Esophagus squamous epithelium (tissue), 5 donors: ENCODE results near the gene ZZZ3. TPM values are rescaled to one million over a fixed set of nuclear protein-coding genes. Genes with fewer than 3 reads are reported as not detected.
"Not testable (repeated sequence)": the region's sequence is repeated elsewhere in the genome, so short reads cannot be mapped to it uniquely, and the experiment has no call there.

Experiments
- DNase-seq: peaks from one replicate; lab custom pipeline; 2025; lab: John Stamatoyannopoulos, UW
- H3K27ac ChIP-seq, 4 donors: fragments of 200-600 bp; sonication (generic); one replicate each; pipeline ENCODE4 v1.5.1; 2016 to 2019; ENCODE audit warnings: mild to moderate bottlenecking in 1 of 4
- H3K27me3 ChIP-seq, 4 donors: fragments of 200-600 bp; sonication (generic); 1 replicate in 3 of 4; 2 replicates in 1 of 4; pipeline versions ENCODE4 v1.5.1 to v1.6.0; 2017 to 2021; ENCODE audit warnings: antibody characterized with exemption in 1 of 4
- H3K36me3 ChIP-seq, 3 donors: fragments of 200-600 bp; sonication (generic); one replicate each; pipeline ENCODE4 v1.5.1; 2016 to 2019
- H3K4me1 ChIP-seq, 3 donors: fragments of 200-600 bp; sonication (generic); one replicate each; pipeline ENCODE4 v1.5.1; 2017 to 2019
- H3K4me3 ChIP-seq, 4 donors: fragments of 200-600 bp; sonication (generic); 1 replicate in 3 of 4; 2 replicates in 1 of 4; pipeline ENCODE4 v1.5.1; 2016 to 2019; ENCODE audit warnings: mild to moderate bottlenecking in 2 of 4, moderate library complexity in 1 of 4
- H3K9me3 ChIP-seq, 3 donors: fragments of 200-600 bp; sonication (generic); one replicate each; pipeline ENCODE4 v1.5.1; 2016 to 2019
- POLR2A ChIP-seq, 4 donors: fragments of 450-650 bp; IDR thresholded peaks; one replicate each; pipeline ENCODE4 v1.6.1; 2017; ENCODE audit warnings: antibody characterized with exemption in 4 of 4, mild to moderate bottlenecking in 4 of 4, moderate library complexity in 3 of 4
- WGBS, 2 donors: methylation state at CpG; one replicate each; pipeline ENCODE4 v1.1.5; 2018; 5-methylcytosine and 5-hydroxymethylcytosine counted together
- intact Hi-C: fragments of 100-400 bp; cut with DNase I; formaldehyde crosslinking; loops from one replicate; pipeline ENCODE4 v1.15.0; 2022
- total RNA-seq, 4 donors: library from RNA; depleted of rRNA; stranded (reverse); fragments of >200 nt; gene quantifications; one replicate each; pipeline ENCODE4 v1.1.0, GENCODE V29; 2016
- TF ChIP-seq, protein P1 (sequence below), 6 experiments: fragments of 450-650 bp in 4 of 6; fragments of 200-600 bp in 2 of 6; sonication (generic) in 2 of 6; IDR thresholded peaks; one replicate each; pipeline ENCODE4 v1.5.1; 2016 to 2019; ENCODE audit warnings: antibody characterized with exemption in 6 of 6, mild to moderate bottlenecking in 4 of 6, moderate library complexity in 4 of 6
- donor health status: DM: yes; HTN: yes; CAD: no.

ZZZ3 gene
- total RNA-seq, 4 donors from 2014 or later = 25.3 to 65.6 (median 33.1) TPM

DNA sequence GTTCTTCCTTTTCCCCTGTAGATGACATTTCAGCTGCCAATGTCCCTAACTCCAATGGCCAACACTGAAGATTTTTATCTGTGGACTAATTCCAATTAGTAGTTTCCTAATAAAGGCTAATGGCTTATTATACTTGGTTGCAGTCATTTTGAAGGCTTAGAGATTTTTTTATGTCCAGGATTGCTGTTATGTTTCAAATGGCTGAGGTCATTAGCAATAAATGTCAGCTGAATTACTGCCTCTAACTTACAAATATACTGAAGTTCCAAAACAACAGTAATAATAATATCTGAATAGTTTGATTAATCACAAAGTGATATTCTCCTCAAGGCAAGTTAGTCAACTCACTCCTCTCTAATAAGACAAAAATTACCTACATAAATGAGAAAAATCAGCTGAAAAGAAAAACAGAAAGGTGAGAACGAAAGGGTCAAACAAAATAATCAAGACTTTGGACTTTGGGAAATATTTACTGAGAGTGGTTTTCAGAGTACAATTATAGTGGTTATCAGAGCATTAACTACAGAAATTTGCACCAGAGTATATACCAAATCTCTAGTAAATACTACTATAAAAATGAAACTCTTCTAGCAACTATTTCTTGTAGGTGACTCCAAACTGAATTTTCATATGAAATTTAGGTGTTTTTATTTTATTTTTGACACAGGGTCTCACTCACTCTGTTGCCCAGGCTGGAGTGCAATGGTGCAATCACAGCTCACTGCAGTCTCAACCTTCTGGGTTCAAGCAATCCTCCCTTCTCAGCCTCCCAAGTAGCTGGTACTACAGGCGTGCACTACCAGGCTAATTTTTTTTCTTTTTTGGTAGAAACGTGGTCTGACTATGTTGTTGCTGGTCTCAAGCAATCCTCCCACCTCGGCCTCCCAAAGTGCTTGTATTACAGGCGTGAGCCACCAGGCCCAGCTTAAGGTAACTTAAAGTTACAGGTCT, 3.5 kb downstream of the ZZZ3 start:
- DNase-seq = no peak
- Histone ChIP-seq H3K36me3 (no peaks in the 10 kb centered on the region), H3K4me3 (no peak overlapping the region), H3K27ac (no peak overlapping the region), H3K27me3 (no peaks in the 10 kb centered on the region), H3K4me1 (peaks cover 5 to 53% (median 18%) of the 10 kb centered on the region in 3 donors), H3K9me3 (no peaks in the 10 kb centered on the region)
- 85 to 90% methylated on average over 5 of the region's 5 CpGs for WGBS, 2 donors
- intact Hi-C loops = no loop called here
- TF ChIP-seq, protein P1, sequence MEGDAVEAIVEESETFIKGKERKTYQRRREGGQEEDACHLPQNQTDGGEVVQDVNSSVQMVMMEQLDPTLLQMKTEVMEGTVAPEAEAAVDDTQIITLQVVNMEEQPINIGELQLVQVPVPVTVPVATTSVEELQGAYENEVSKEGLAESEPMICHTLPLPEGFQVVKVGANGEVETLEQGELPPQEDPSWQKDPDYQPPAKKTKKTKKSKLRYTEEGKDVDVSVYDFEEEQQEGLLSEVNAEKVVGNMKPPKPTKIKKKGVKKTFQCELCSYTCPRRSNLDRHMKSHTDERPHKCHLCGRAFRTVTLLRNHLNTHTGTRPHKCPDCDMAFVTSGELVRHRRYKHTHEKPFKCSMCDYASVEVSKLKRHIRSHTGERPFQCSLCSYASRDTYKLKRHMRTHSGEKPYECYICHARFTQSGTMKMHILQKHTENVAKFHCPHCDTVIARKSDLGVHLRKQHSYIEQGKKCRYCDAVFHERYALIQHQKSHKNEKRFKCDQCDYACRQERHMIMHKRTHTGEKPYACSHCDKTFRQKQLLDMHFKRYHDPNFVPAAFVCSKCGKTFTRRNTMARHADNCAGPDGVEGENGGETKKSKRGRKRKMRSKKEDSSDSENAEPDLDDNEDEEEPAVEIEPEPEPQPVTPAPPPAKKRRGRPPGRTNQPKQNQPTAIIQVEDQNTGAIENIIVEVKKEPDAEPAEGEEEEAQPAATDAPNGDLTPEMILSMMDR (IDR thresholded peaks at IDR 0.05) = no peak
- TF ChIP-seq POLR2A (IDR thresholded peaks at IDR 0.05) = no peak

DNA sequence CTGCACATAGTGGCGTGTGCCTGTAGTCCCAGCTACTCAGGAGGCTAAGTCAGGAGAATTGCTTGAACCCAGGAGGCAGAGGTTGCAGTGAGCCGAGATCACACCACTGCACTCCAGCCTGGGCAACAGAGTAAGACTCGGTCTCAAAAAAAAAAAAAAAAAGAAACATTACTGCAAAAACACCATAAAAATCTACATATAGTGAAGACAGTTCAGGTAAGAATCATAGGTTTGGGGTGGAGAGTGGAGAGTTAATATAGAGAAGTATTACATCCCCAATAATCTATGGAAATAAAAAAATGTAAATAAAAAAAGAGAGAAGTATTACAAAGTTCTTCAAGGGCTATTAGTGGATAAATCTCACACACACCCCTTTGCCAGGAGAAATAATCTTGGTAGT, 7.7 kb downstream of the ZZZ3 start:
- H3K4me1 ChIP-seq = peaks cover 0 to 49% (median 5%) of the 10 kb centered on the region in 3 donors
- DNase-seq = not testable (repeated sequence)

DNA sequence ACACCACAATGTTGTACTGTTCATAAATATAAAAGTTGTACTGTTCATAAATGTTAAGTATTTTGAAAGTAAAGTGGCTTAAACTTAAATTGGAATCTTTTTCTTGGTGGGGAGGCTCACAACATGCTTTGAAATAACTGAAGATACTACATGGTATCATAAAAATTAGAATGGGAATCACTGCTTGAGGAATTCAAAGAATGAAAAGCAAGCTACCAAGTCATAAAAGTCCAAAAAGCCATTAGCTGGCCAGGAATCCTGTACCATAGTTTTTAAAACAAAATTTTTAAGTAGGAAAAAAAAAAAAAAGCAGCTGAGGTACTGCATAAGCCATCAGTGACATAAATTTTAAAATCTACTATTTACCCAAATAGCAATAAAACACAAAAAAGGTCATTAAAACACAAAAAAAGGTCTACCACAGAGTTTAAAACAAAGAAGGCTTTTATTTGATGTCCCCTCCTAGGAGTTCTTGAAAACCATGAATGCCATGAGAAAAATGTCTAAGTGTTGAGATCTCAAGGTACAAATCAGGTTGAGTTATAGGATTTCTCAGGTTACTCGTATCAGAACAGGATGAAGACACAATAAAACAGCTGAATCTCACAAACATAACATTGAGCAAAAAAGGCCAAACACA, 8.6 kb downstream of the ZZZ3 start:
- Histone ChIP-seq H3K9me3 (no peaks in the 10 kb centered on the region), H3K4me1 (peaks cover 0 to 40% (median 5%) of the 10 kb centered on the region in 3 donors), H3K27me3 (no peaks in the 10 kb centered on the region), H3K36me3 (no peaks in the 10 kb centered on the region), H3K4me3 (no peak overlapping the region), H3K27ac (no peak overlapping the region)
- no peak for DNase-seq
- WGBS, 2 donors = 65 to 71% methylated on average over 1 of the region's 1 CpG
- intact Hi-C loops = no loop called here
- TF ChIP-seq POLR2A (IDR thresholded peaks at IDR 0.05) = no peak
- TF ChIP-seq, protein P1 (IDR thresholded peaks at IDR 0.05) = no peak

More for the DNA sequence above, 7.7 kb downstream of the ZZZ3 start:
- H3K27ac ChIP-seq, H3K27me3 ChIP-seq, H3K36me3 ChIP-seq, intact Hi-C loops, H3K4me3 ChIP-seq, H3K9me3 ChIP-seq: not testable (repeated sequence)
- WGBS, 2 donors = 76 to 97% methylated on average over 3 of the region's 3 CpGs

DNA sequence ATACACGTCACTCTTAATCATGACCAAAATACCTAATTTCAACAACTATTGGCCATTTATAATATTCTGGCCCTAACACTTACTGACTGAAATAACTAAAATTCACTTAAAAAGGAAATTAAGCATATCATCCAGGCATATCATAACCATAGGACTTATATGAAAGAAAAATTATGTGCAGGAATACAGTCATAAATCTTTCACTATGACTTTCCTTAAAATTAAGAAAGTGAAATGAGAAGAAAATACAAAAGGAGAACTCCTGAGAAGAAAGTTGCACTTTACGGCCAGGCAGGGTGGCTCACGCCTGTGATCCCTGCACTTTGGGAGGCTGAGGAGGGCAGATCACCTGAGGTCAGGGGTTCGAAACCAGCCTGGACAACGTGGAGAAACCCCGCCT, 9.4 kb downstream of the ZZZ3 start:
- TF ChIP-seq, protein P1 (IDR thresholded peaks at IDR 0.05) = no peak
- no peak for TF ChIP-seq POLR2A (IDR thresholded peaks at IDR 0.05)
- no peak overlapping the region for H3K4me3 ChIP-seq
- WGBS, 2 donors = 89 to 92% methylated on average over 6 of the region's 6 CpGs
- no peak overlapping the region for H3K27ac ChIP-seq
- H3K27me3 ChIP-seq = no peaks in the 10 kb centered on the region
- intact Hi-C loops = no loop called here
- H3K9me3 ChIP-seq = no peaks in the 10 kb centered on the region
- DNase-seq = no peak
- peaks cover 0 to 32% (median 5%) of the 10 kb centered on the region in 3 donors for H3K4me1 ChIP-seq
- no peaks in the 10 kb centered on the region for H3K36me3 ChIP-seq

DNA sequence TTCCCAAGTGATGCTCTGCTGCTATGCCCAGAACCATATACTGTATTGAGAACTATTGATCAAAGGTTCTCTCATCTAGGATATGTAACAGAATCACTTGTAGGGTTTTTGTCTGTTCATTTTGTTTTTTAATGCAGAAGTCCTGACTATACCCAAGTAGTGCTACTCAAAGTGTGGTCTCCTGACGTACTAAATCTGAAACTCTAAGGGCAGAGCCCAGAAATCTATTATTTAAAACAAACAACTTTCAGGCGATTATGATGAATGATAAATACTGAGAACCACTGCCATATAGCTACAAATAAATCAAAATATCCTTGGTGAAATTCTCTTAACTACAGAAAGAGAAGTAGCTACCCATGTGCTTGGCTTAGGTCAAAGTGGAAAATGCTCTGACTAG, 10.1 kb downstream of the ZZZ3 start:
- no peak overlapping the region for H3K4me3 ChIP-seq
- WGBS, 2 donors = 74 to 77% methylated on average over 2 of the region's 2 CpGs
- H3K9me3 ChIP-seq = no peaks in the 10 kb centered on the region
- intact Hi-C loops = no loop called here
- TF ChIP-seq POLR2A (IDR thresholded peaks at IDR 0.05) = no peak
- TF ChIP-seq, protein P1 (IDR thresholded peaks at IDR 0.05) = no peak
- H3K27me3 ChIP-seq = no peaks in the 10 kb centered on the region
- H3K27ac ChIP-seq = no peak overlapping the region
- DNase-seq = no peak
- H3K4me1 ChIP-seq = peaks cover 0 to 29% (median 5%) of the 10 kb centered on the region in 3 donors
- no peaks in the 10 kb centered on the region for H3K36me3 ChIP-seq
